ENCODE results near the gene WFDC10B.
"Not testable (repeated sequence)": the region's sequence is repeated elsewhere in the genome, so short reads cannot be mapped to it uniquely, and the experiment has no call there.

Gene WFDC10B

DNA sequence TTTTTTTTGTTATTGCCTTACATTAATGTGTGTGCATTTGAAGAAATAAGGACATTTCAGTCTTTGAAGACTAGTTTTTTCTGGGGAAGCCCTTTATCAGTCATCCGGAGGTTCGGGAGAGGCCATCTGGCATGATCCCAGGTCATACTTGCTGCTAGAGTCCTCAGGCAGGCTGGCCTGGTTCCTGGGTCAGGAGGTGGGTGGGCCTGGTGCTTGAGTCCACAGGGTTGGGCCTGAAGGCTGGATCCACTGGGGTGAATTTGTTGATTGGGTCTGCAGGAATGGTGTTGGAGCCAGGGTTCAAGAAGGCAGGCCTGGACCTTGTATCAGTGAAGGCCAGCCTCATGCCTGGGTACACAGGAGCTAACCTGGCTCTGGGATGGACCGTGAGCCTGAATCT is 57.9 kb downstream of the WFDC10B start:
- DNase-seq, result no peak

DNA sequence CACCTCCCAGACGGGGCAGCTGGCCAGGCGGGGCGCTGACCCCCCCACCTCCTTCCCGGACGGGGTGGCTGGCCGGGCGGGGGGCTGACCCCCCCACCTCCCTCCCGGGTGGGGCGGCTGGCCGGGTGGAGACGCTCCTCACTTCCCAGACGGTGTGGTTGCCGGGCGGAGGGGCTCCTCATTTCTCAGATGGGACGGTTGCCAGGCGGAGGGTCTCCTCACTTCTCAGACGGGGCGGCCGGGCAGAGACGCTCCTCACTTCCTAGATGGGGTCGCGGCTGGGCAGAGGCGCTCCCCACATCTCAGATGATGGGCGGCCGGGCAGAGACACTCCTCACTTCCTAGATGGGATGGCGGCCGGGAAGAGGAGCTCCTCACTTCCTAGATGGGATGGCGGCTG is 59.0 kb downstream of the WFDC10B start:
- not testable (repeated sequence) for DNase-seq

DNA sequence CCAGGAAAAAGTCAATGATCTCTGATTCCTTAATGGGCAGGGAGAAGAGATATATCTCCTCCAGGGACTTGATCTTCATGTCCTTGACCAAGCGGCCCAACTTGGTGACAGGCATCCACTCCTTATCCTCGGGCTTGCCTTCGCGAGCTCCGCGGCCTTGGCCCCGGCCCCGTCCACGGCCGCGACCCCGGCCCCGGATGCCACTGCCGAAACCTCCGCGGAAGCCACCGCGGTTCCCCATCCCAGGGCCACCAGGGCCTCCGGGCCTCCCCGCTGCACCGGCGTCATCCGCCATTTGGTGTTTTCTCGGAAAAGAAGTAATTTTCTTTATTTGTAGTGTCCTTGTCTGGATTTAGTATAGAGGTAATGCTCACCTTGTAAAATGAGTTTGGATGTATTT is 63.7 kb downstream of the WFDC10B start:
- not testable (repeated sequence) for DNase-seq

DNA sequence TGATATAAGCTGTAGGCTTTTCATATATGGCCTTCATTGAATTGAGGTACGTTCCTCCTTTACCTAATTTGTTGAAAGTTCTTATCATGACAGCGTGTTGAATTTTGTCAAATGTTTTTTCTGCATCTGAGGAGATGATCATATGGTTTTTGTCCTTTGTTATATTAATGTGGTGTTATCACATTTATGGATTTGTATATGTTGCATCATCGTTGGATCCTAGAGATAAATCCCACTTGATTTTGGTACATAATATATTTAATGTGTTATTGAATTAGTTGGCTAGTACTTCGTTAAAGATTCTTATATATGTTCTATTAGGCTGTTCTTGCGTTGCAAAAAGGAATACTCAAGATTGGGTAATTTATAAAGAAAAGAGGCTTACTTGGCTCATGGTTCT is 65.1 kb downstream of the WFDC10B start:
- DNase-seq, result no peak

DNA sequence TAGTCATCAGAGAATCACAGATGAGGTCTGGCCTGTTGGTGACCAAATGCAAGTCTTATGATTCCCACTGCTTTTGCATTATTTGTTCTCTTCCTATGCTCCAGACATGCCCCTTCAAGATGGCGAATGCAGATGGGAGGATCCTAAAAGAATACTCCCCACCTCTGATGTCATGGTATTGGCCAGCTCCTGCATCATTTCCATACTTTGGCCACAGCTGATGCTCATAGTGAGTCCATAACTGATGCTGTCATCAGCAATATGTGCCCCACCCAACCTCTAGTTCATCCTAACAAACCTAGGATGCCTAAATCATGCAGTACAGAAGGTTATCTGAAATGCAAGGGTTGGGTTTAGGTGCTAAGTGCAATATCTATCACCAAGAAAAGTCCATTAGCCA is 68.3 kb downstream of the WFDC10B start:
- no peak for DNase-seq

Measured in effector CD8-positive, alpha-beta T cell (primary cell).